Measurements from ENCODE around the gene PBRM1. TPM values are rescaled to one million over a fixed set of nuclear protein-coding genes. Genes with fewer than 3 reads are reported as not detected.

The PBRM1 gene
- total RNA-seq, 1 donor from 2014 or later = 90.1 TPM

DNA sequence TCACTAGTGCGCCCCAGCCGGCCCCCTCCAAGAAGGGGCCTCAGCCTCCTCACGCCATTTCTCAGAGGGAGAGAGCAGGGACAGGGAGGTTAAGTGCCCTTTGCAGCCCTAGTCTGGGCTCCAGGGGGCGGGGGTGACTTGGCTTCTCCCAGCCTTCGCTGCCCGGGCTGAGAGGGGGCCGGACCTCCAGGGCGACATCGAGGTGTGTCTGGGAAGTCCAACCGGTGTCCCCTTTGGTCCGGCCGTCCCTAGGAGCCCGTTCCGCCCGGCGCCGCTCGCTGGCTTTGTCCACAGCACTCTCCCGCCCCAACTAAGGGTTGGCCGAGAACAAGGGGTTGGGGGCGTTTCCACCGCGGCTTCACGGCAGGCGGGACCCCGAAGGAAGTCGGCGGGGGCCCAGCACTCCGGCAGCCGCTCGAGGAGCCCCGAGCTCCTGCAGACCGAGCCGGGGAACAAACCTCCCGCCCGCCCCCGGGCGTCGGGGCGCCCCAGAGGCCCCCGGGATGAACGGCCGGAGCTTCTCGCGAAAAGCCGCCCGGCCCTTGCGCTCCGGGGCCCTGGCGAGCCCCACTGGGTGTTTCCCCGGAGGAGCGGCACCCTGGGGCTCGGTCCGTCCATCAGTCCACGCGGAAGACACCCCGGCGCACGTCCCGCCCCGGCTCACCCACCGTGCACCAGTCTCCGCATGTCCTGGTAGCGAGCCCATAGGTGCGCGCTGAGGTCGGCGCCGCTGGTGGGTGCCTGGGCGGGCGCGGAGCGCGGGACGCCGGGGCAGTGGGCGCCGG, 152.7 kb downstream of the PBRM1 start:
- peak; percentile 22 to 60 for DNase-seq (ENCODE audit: low spot score in 2 of 2, unreplicated experiment in 2 of 2)
- H3K9me3 Mint-ChIP-seq = no peaks in the 10 kb centered on the region
- peaks cover under 1% of the 10 kb centered on the region for H3K36me3 Mint-ChIP-seq
- TF ChIP-seq, protein P1, sequence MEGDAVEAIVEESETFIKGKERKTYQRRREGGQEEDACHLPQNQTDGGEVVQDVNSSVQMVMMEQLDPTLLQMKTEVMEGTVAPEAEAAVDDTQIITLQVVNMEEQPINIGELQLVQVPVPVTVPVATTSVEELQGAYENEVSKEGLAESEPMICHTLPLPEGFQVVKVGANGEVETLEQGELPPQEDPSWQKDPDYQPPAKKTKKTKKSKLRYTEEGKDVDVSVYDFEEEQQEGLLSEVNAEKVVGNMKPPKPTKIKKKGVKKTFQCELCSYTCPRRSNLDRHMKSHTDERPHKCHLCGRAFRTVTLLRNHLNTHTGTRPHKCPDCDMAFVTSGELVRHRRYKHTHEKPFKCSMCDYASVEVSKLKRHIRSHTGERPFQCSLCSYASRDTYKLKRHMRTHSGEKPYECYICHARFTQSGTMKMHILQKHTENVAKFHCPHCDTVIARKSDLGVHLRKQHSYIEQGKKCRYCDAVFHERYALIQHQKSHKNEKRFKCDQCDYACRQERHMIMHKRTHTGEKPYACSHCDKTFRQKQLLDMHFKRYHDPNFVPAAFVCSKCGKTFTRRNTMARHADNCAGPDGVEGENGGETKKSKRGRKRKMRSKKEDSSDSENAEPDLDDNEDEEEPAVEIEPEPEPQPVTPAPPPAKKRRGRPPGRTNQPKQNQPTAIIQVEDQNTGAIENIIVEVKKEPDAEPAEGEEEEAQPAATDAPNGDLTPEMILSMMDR (IDR thresholded peaks at IDR 0.05; ENCODE audit: unreplicated experiment) = no peak
- peaks cover 49% of the 10 kb centered on the region for H3K4me1 Mint-ChIP-seq
- no peaks in the 10 kb centered on the region for H3K27me3 Mint-ChIP-seq (ENCODE audit: low read depth)
- H3K27ac Mint-ChIP-seq = peak overlapping the region; percentile 67
- H3K4me3 Mint-ChIP-seq = peak overlapping the region; percentile 83

DNA sequence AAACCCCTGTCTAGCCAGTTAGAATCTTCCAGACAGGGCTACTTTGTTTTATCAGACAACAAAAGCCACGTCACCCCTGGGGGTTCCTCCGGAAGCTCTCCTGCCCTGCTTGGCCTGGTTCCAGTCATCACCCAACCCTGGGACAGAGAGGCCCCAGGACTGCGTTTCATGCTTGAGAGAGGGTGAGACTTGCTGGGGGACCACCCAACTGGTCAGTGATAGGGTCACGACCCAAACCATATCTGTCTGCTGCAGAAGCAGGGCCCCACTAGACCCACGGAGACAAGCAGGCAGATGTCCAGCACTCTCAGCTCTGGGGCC, 153.2 kb downstream of the PBRM1 start:
- Mint-ChIP-seq H3K27me3 (ENCODE audit: low read depth) (no peaks in the 10 kb centered on the region), H3K9me3 (no peaks in the 10 kb centered on the region), H3K27ac (peak overlapping the region; percentile 67), H3K4me3 (peak overlapping the region; percentile 83), H3K4me1 (peaks cover 43% of the 10 kb centered on the region), H3K36me3 (peaks cover 3% of the 10 kb centered on the region)
- peak in 1 of 2 experiments; percentile 41 for DNase-seq (ENCODE audit: low spot score in 2 of 2, unreplicated experiment in 2 of 2)
- TF ChIP-seq, protein P1 (IDR thresholded peaks at IDR 0.05; ENCODE audit: unreplicated experiment) = no peak

DNA sequence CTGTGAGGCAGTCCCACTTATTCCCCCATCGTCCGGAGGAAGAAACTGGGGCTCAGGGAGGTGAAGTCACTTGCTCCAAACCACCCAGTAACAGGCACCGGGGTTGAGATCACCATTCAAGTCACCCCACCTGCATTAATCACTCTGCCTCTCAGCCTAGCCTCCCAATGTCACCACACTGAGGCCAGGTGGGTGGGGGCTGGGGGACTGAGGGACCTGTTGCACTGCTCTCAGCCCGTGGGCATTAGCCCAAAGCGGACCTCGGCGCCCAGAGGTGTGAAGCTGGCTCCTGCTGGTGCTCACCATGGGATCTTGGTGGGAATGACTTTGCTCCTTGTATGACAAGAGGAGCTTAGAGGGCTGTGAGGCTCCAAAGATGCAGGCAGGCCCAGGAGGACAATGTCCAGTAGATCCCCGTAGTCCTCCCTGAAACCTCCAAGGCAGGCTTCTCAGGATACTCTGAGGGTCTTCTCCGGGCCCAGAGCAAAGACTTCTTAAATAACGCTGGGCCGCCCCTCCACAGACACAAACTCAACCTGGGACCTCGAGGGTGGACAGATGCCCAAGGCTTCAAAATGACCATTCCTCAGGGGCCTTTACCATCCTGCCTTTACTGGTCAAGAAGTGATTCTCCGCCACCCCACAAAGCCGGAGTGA, 153.7 kb downstream of the PBRM1 start:
- Mint-ChIP-seq H3K36me3 (peaks cover 3% of the 10 kb centered on the region), H3K27ac (peak overlapping the region; percentile 67), H3K27me3 (ENCODE audit: low read depth) (no peaks in the 10 kb centered on the region), H3K4me3 (peak overlapping the region; percentile 83), H3K9me3 (no peaks in the 10 kb centered on the region), H3K4me1 (peaks cover 39% of the 10 kb centered on the region)
- peak in 1 of 2 experiments; percentile 31 for DNase-seq (ENCODE audit: low spot score in 2 of 2, unreplicated experiment in 2 of 2)
- TF ChIP-seq, protein P1 (IDR thresholded peaks at IDR 0.05; ENCODE audit: unreplicated experiment) = no peak

DNA sequence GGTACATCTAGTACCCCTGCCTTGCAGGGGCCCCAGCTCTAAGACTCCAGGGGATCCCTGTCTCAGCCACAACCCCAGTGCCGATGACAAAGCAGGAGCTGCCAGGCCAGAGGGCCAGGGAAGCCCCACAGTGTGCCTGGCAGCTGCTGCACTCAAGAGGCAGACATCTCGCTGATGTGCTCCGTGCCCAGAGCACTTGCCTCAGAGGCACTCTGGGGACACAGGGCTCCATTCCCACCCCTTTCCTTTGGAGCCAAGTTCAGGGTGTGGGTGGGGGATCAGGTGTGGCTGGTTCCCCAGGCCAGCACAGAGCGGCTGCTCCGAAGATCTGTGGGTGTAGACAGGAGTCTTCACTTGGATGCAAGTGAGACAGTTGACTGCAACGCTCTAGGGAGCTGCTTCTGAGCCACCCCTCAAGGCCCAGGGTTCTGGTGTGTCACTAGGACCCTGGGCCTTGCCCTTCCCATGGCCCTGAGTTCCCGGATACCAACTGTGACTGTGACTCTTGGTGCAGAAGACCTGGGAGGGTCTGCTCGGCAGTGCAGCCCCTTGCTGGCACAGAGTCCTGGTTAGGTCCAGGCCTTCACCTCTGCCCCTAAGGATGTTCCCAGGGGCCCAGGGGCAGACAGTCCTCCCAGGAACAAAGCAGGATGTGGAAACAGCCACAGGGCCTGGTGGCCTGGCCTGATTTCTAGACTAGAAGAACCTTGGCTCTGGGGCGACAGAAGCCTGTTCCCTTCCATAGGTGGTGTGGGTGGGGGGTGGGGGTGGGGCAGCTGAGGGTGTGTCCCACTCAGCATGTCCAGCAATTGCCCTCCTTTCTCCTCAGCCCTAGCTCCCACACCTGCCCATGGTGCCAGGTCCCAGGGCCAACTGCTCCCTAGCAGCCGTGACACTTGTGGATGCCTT, 154.5 kb downstream of the PBRM1 start:
- TF ChIP-seq, protein P1 (IDR thresholded peaks at IDR 0.05; ENCODE audit: unreplicated experiment) = no peak
- peaks cover 3% of the 10 kb centered on the region for H3K36me3 Mint-ChIP-seq
- H3K27ac Mint-ChIP-seq = no peak overlapping the region
- H3K4me3 Mint-ChIP-seq = peak overlapping the region; percentile 13
- DNase-seq (ENCODE audit: low spot score in 2 of 2, unreplicated experiment in 2 of 2) = peak in 1 of 2 experiments; percentile 22
- no peaks in the 10 kb centered on the region for H3K9me3 Mint-ChIP-seq
- peaks cover 40% of the 10 kb centered on the region for H3K4me1 Mint-ChIP-seq
- H3K27me3 Mint-ChIP-seq (ENCODE audit: low read depth) = no peaks in the 10 kb centered on the region
